GM23338 (cell line): ENCODE results near the gene TLE6. TPM values are rescaled to one million over a fixed set of nuclear protein-coding genes. Genes with fewer than 3 reads are reported as not detected.

Experiments
- ATAC-seq: fragments of 200-7000 bp; cut with Tn5 transposase; 3 replicates; pipeline ENCODE4 v1.9.1; 2020
- DNase-seq: peaks from one replicate; pipeline ENCODE4 v3.0.0-alpha.2; 2015; ENCODE audit warnings: low spot score
- H2AFZ ChIP-seq: fragments of 200-600 bp; sonication (generic); 2 replicates; pipeline ENCODE4 v1.8.0; 2016; ENCODE audit warnings: antibody characterized with exemption, mild to moderate bottlenecking, moderate library complexity
- H3F3A ChIP-seq: fragments of 200-600 bp; sonication (generic); replicated peaks from 2 replicates; pipeline ENCODE4 v1.8.0; 2017; ENCODE audit warnings: antibody characterized with exemption, mixed run types, low read depth
- H3K27ac ChIP-seq: fragments of 200-600 bp; sonication (generic); 2 replicates; pipeline ENCODE4 v1.6.1; 2016; ENCODE audit warnings: low read depth
- H3K27me3 ChIP-seq: fragments of 200-600 bp; sonication (generic); 2 replicates; pipeline ENCODE4 v1.8.0; 2016; ENCODE audit warnings: mild to moderate bottlenecking, mixed run types, moderate library complexity; ENCODE audit not compliant: insufficient read depth
- H3K36me3 ChIP-seq: fragments of 200-600 bp; sonication (generic); 2 replicates; pipeline ENCODE4 v1.8.0; 2016; ENCODE audit warnings: mild to moderate bottlenecking; ENCODE audit not compliant: insufficient read depth
- H3K4me1 ChIP-seq: fragments of 200-600 bp; sonication (generic); 2 replicates; pipeline ENCODE4 v1.8.0; 2016; ENCODE audit warnings: mild to moderate bottlenecking, moderate library complexity; ENCODE audit not compliant: insufficient read depth
- H3K4me2 ChIP-seq: fragments of 200-600 bp; sonication (generic); 2 replicates; pipeline ENCODE4 v1.7.1; 2017; ENCODE audit warnings: mixed run types
- H3K4me3 ChIP-seq: fragments of 200-600 bp; sonication (generic); 2 replicates; pipeline ENCODE4 v1.6.1; 2016; ENCODE audit warnings: mixed run types
- H3K79me2 ChIP-seq: fragments of 200-600 bp; sonication (generic); replicated peaks from 2 replicates; pipeline ENCODE4 v1.8.0; 2017; ENCODE audit warnings: mild to moderate bottlenecking; ENCODE audit not compliant: insufficient read depth
- H3K9me2 ChIP-seq: fragments of 200-600 bp; sonication (generic); 2 replicates; pipeline ENCODE4 v1.8.0; 2017; ENCODE audit not compliant: insufficient read depth
- H4K20me1 ChIP-seq: fragments of 200-600 bp; sonication (generic); replicated peaks from 2 replicates; pipeline ENCODE4 v1.8.0; 2017; ENCODE audit warnings: mild to moderate bottlenecking; ENCODE audit not compliant: insufficient read depth
- H3K27ac Mint-ChIP-seq: 2 replicates; pipeline ENCODE4 v1.8.0; 2020; ENCODE audit warnings: inconsistent platforms, mild to moderate bottlenecking, moderate library complexity, mixed read lengths
- H3K27me3 Mint-ChIP-seq: 3 replicates; pipeline ENCODE4 v1.8.0; 2022; ENCODE audit warnings: low read depth, mild to moderate bottlenecking, moderate library complexity, mixed read lengths, inconsistent platforms; ENCODE audit not compliant: insufficient read depth, poor library complexity
- H3K36me3 Mint-ChIP-seq: 3 replicates; pipeline ENCODE4 v1.8.0; 2021; ENCODE audit warnings: low read depth, mild to moderate bottlenecking, inconsistent platforms, moderate library complexity, mixed read lengths
- H3K4me1 Mint-ChIP-seq: 3 replicates; pipeline ENCODE4 v1.8.0; 2020; ENCODE audit warnings: mild to moderate bottlenecking, inconsistent platforms, mixed read lengths
- H3K4me3 Mint-ChIP-seq: 3 replicates; pipeline ENCODE4 v1.8.0; 2021; ENCODE audit warnings: moderate library complexity, mild to moderate bottlenecking, inconsistent platforms, mixed read lengths
- H3K9me3 Mint-ChIP-seq: 3 replicates; pipeline ENCODE4 v1.8.0; 2020; ENCODE audit warnings: moderate library complexity, mild to moderate bottlenecking, inconsistent platforms, mixed read lengths
- CREB1 ChIP-seq: fragments of 250-450 bp; sonication (Bioruptor Pico); IDR thresholded peaks from 2 replicates; pipeline ENCODE4 v1.5.0; 2020; ENCODE audit warnings: low read depth, mild to moderate bottlenecking, moderate library complexity
- CTCF ChIP-seq, 2 experiments: fragments of 200-600 bp in 1 of 2; sonication (generic) in 1 of 2; conservative IDR thresholded peaks; 2 replicates each; pipeline versions ENCODE4 v1.5.1 to v1.6.1; 2016 to 2017; ENCODE audit warnings: antibody characterized with exemption in 2 of 2, low read depth in 2 of 2, mild to moderate bottlenecking in 2 of 2, moderate library complexity in 1 of 2
- ETS1 ChIP-seq: IDR thresholded peaks from 2 replicates; pipeline ENCODE4 v1.6.1; 2016; ENCODE audit warnings: antibody characterized with exemption
- EZH2 ChIP-seq: fragments of 200-600 bp; sonication (generic); IDR thresholded peaks from one replicate; pipeline ENCODE4 v1.8.0; 2017; ENCODE audit warnings: antibody characterized with exemption, mild to moderate bottlenecking, low read depth; ENCODE audit not compliant: unreplicated experiment
- EZH2phosphoT487 ChIP-seq: fragments of 200-600 bp; sonication (generic); IDR thresholded peaks from one replicate; pipeline ENCODE4 v1.8.1; 2018; ENCODE audit warnings: antibody characterized with exemption; ENCODE audit not compliant: unreplicated experiment
- JUNB ChIP-seq: IDR thresholded peaks from one replicate; pipeline ENCODE4 v1.6.1; 2016; ENCODE audit warnings: antibody characterized with exemption; ENCODE audit not compliant: unreplicated experiment
- NANOG ChIP-seq: IDR thresholded peaks from 2 replicates; pipeline ENCODE4 v1.6.1; 2016; ENCODE audit warnings: antibody characterized with exemption, borderline replicate concordance
- POLR2AphosphoS5 ChIP-seq: IDR thresholded peaks from 2 replicates; pipeline ENCODE4 v1.6.1; 2016; ENCODE audit warnings: antibody characterized with exemption, low read depth
- STAT1 ChIP-seq: IDR thresholded peaks from one replicate; pipeline ENCODE4 v1.6.1; 2016; ENCODE audit warnings: antibody characterized with exemption; ENCODE audit not compliant: unreplicated experiment
- ZNF331 ChIP-seq: fragments of 250-450 bp; sonication (Bioruptor Pico); IDR thresholded peaks from 2 replicates; pipeline ENCODE4 v1.5.0; 2020; ENCODE audit warnings: low read depth, mild to moderate bottlenecking, moderate library complexity
- ZNF462 ChIP-seq: fragments of 250-450 bp; sonication (Bioruptor Pico); IDR thresholded peaks from 2 replicates; pipeline ENCODE4 v1.5.0; 2020; ENCODE audit warnings: mild to moderate bottlenecking, moderate library complexity
- polyA plus RNA-seq: library from polyadenylated mRNA; unstranded; fragments of >200 nt; fragmentation: Nextera tagmentation; extraction: Ambion mirVana; gene quantifications from 2 replicates; pipeline ENCODE4 v1.2.1, GENCODE V29; 2016
- total RNA-seq: library from RNA; depleted of rRNA; stranded (reverse); fragments of >200 nt; shearing (Covaris generic); gene quantifications from 2 replicates; pipeline ENCODE4 v1.2.3, GENCODE V29; 2014

TLE6 gene
- total and polyA plus RNA-seq, 2 experiments from 2014 or later = 2.4 TPM

DNA sequence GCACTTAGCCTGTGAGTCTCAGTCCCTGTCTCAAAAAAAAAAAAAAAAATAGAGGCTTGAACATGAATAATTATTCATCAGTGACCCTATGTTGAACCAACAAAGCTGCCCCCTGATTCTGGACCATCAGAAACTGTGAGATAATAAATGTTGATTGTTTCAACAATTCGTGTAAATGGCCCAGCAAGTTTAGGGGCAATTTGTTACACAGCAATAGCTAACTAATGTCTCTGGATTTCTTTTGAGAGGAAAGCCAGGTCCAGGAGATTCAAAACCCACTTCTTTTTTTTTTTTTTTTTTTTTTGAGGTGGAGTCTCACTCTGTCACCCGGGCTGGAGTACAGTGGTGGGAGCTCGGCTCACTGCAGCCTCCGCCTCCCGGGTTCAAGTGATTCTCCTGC, 12.5 kb upstream of the TLE6 start (continued):
- TF ChIP-seq CTCF (conservative IDR thresholded peaks at IDR 0.05; ENCODE audit: low read depth in 2 of 2) (no peak), ZNF331 (no peak), EZH2 (no peak), STAT1 (no peak), POLR2AphosphoS5 (no peak), ETS1 (no peak), CREB1 (CRISPR knock-in tag) (no peak), EZH2phosphoT487 (no peak), JUNB (no peak), NANOG (no peak)

GRCh38 chr19:2967972-2968371, 9.4 kb upstream of the TLE6 start:
- DNase-seq = no peak
- Histone ChIP-seq H3K4me3 (no peak overlapping the region), H3K27me3 (no peaks in the 10 kb centered on the region), H2AFZ (no peak overlapping the region), H3K79me2 (no peaks in the 10 kb centered on the region), H3K27ac (no peak overlapping the region), H3K36me3 (no peaks in the 10 kb centered on the region), H3K9me2 (no peaks in the 10 kb centered on the region), H3K4me1 (no peaks in the 10 kb centered on the region; the same call in 1 of the 2 replicates), H3K4me2 (no peak overlapping the region), H4K20me1 (no peaks in the 10 kb centered on the region), H3F3A (no peaks in the 10 kb centered on the region)
- H3K4me3 Mint-ChIP-seq = no peak overlapping the region; the same call in 2 of the 3 replicates
- H3K36me3 Mint-ChIP-seq = no peaks in the 10 kb centered on the region
- H3K9me3 Mint-ChIP-seq = no peaks in the 10 kb centered on the region; the same call in 1 of the 3 replicates
- no peaks in the 10 kb centered on the region; the same call in 2 of the 3 replicates for H3K4me1 Mint-ChIP-seq
- H3K27me3 Mint-ChIP-seq = peaks cover 6% of the 10 kb centered on the region
- no peak overlapping the region for H3K27ac Mint-ChIP-seq
- ATAC-seq = no peak
- no peak for TF ChIP-seq ZNF462 (CRISPR knock-in tag)
- TF ChIP-seq ETS1 = no peak
- TF ChIP-seq CTCF (conservative IDR thresholded peaks at IDR 0.05; ENCODE audit: low read depth in 2 of 2) = no peak
